ENCODE results near the gene SOWAHA.
"Not testable (repeated sequence)": the region's sequence is repeated elsewhere in the genome, so short reads cannot be mapped to it uniquely, and the experiment has no call there.

Gene SOWAHA

GRCh38 chr5:132788990-132789886 lies 23.9 kb upstream of the SOWAHA start:
- H3K27ac Mint-ChIP-seq = no peak overlapping the region
- peaks cover 41% of the 10 kb centered on the region for H3K27me3 Mint-ChIP-seq
- no peak overlapping the region for H3K4me3 Mint-ChIP-seq
- peaks cover 8% of the 10 kb centered on the region for H3K4me1 Mint-ChIP-seq
- no peaks in the 10 kb centered on the region for H3K9me3 Mint-ChIP-seq
- ATAC-seq = no peak
- H3K36me3 Mint-ChIP-seq = no peaks in the 10 kb centered on the region

GRCh38 chr5:132790201-132790865 lies 22.8 kb upstream of the SOWAHA start:
- no peak for ATAC-seq
- peaks cover 45% of the 10 kb centered on the region for H3K27me3 Mint-ChIP-seq
- no peak overlapping the region for H3K27ac Mint-ChIP-seq
- H3K4me3 Mint-ChIP-seq = no peak overlapping the region
- H3K9me3 Mint-ChIP-seq = no peaks in the 10 kb centered on the region
- peaks cover 2% of the 10 kb centered on the region for H3K4me1 Mint-ChIP-seq
- no peaks in the 10 kb centered on the region for H3K36me3 Mint-ChIP-seq

- Mint-ChIP-seq H3K27ac (no peak overlapping the region), H3K27me3 (peaks cover 38% of the 10 kb centered on the region), H3K36me3 (no peaks in the 10 kb centered on the region), H3K4me3 (no peak overlapping the region), H3K9me3 (no peaks in the 10 kb centered on the region), H3K4me1 (no peaks in the 10 kb centered on the region)
- no peak for ATAC-seq
These were observed 22.1 kb upstream of the SOWAHA start for GRCh38 chr5:132791026-132791425.

GRCh38 chr5:132797651-132798050 lies 15.5 kb upstream of the SOWAHA start:
- H3K36me3 Mint-ChIP-seq = no peaks in the 10 kb centered on the region
- H3K4me1 Mint-ChIP-seq = no peaks in the 10 kb centered on the region
- no peak overlapping the region for H3K27ac Mint-ChIP-seq
- H3K27me3 Mint-ChIP-seq = peaks cover 65% of the 10 kb centered on the region
- ATAC-seq = no peak
- no peak overlapping the region for H3K4me3 Mint-ChIP-seq
- no peaks in the 10 kb centered on the region for H3K9me3 Mint-ChIP-seq

GRCh38 chr5:132799392-132799791 lies 13.7 kb upstream of the SOWAHA start:
- no peak for ATAC-seq
- Mint-ChIP-seq H3K4me3 (no peak overlapping the region), H3K27ac (no peak overlapping the region), H3K36me3 (no peaks in the 10 kb centered on the region), H3K9me3 (no peaks in the 10 kb centered on the region), H3K27me3 (peaks cover 65% of the 10 kb centered on the region), H3K4me1 (peaks cover 7% of the 10 kb centered on the region)

GRCh38 chr5:132800545-132800944 lies 12.6 kb upstream of the SOWAHA start:
- no peaks in the 10 kb centered on the region for H3K9me3 Mint-ChIP-seq
- H3K27me3 Mint-ChIP-seq = peaks cover 60% of the 10 kb centered on the region
- H3K36me3 Mint-ChIP-seq = no peaks in the 10 kb centered on the region
- H3K4me3 Mint-ChIP-seq = no peak overlapping the region
- H3K27ac Mint-ChIP-seq = no peak overlapping the region
- H3K4me1 Mint-ChIP-seq = peaks cover 10% of the 10 kb centered on the region
- no peak for ATAC-seq

GRCh38 chr5:132802044-132802684 lies 10.9 kb upstream of the SOWAHA start:
- H3K4me3 Mint-ChIP-seq = no peak overlapping the region
- ATAC-seq = no peak
- peaks cover 10% of the 10 kb centered on the region for H3K4me1 Mint-ChIP-seq
- no peaks in the 10 kb centered on the region for H3K36me3 Mint-ChIP-seq
- no peaks in the 10 kb centered on the region for H3K9me3 Mint-ChIP-seq
- no peak overlapping the region for H3K27ac Mint-ChIP-seq
- peaks cover 60% of the 10 kb centered on the region for H3K27me3 Mint-ChIP-seq

- H3K4me1 Mint-ChIP-seq, H3K4me3 Mint-ChIP-seq, H3K36me3 Mint-ChIP-seq, H3K9me3 Mint-ChIP-seq, ATAC-seq, H3K27ac Mint-ChIP-seq: not testable (repeated sequence)
- peaks cover 60% of the 10 kb centered on the region for H3K27me3 Mint-ChIP-seq
These were observed 10.4 kb upstream of the SOWAHA start for GRCh38 chr5:132802685-132803066.

GRCh38 chr5:132804219-132804618 lies 8.9 kb upstream of the SOWAHA start:
- H3K4me3 Mint-ChIP-seq, H3K27ac Mint-ChIP-seq, H3K9me3 Mint-ChIP-seq, H3K4me1 Mint-ChIP-seq, ATAC-seq, H3K36me3 Mint-ChIP-seq: not testable (repeated sequence)
- peaks cover 52% of the 10 kb centered on the region for H3K27me3 Mint-ChIP-seq

- H3K27me3 Mint-ChIP-seq = peaks cover 58% of the 10 kb centered on the region
- not testable (repeated sequence) for H3K27ac Mint-ChIP-seq, H3K9me3 Mint-ChIP-seq, H3K4me3 Mint-ChIP-seq, H3K4me1 Mint-ChIP-seq, ATAC-seq, H3K36me3 Mint-ChIP-seq
These were observed 7.2 kb upstream of the SOWAHA start for GRCh38 chr5:132805872-132806271.

- peaks cover 56% of the 10 kb centered on the region for H3K27me3 Mint-ChIP-seq
- H3K4me1 Mint-ChIP-seq = not testable (repeated sequence)
These were observed 6.3 kb upstream of the SOWAHA start for GRCh38 chr5:132806804-132807162.

GRCh38 chr5:132807163-132807838 lies 5.8 kb upstream of the SOWAHA start:
- no peak for ATAC-seq
- H3K4me1 Mint-ChIP-seq = peaks cover 14% of the 10 kb centered on the region
- H3K36me3 Mint-ChIP-seq = no peaks in the 10 kb centered on the region
- H3K9me3 Mint-ChIP-seq = no peaks in the 10 kb centered on the region
- no peak overlapping the region for H3K4me3 Mint-ChIP-seq
- no peak overlapping the region for H3K27ac Mint-ChIP-seq
- H3K27me3 Mint-ChIP-seq = peaks cover 56% of the 10 kb centered on the region

More at GRCh38 chr5:132806804-132807162, 6.3 kb upstream of the SOWAHA start:
- H3K9me3 Mint-ChIP-seq, ATAC-seq, H3K36me3 Mint-ChIP-seq, H3K4me3 Mint-ChIP-seq, H3K27ac Mint-ChIP-seq: not testable (repeated sequence)

- Mint-ChIP-seq H3K36me3 (no peaks in the 10 kb centered on the region), H3K4me3 (no peak overlapping the region)
- no peak for ATAC-seq
These were observed 4.7 kb upstream of the SOWAHA start for GRCh38 chr5:132808448-132808847.

GRCh38 chr5:132808866-132809265 lies 4.2 kb upstream of the SOWAHA start:
- no peak overlapping the region for H3K4me3 Mint-ChIP-seq
- ATAC-seq = no peak
- no peaks in the 10 kb centered on the region for H3K36me3 Mint-ChIP-seq
- H3K4me1 Mint-ChIP-seq = peaks cover 20% of the 10 kb centered on the region
- no peaks in the 10 kb centered on the region for H3K9me3 Mint-ChIP-seq
- H3K27ac Mint-ChIP-seq = no peak overlapping the region
- peaks cover 49% of the 10 kb centered on the region for H3K27me3 Mint-ChIP-seq

More at GRCh38 chr5:132808448-132808847, 4.7 kb upstream of the SOWAHA start:
- Mint-ChIP-seq H3K27me3 (peaks cover 53% of the 10 kb centered on the region), H3K4me1 (peaks cover 22% of the 10 kb centered on the region), H3K9me3 (no peaks in the 10 kb centered on the region), H3K27ac (no peak overlapping the region)

GRCh38 chr5:132810605-132811004 lies 2.5 kb upstream of the SOWAHA start:
- H3K9me3 Mint-ChIP-seq = no peaks in the 10 kb centered on the region
- peaks cover 12% of the 10 kb centered on the region for H3K4me1 Mint-ChIP-seq
- no peaks in the 10 kb centered on the region for H3K36me3 Mint-ChIP-seq
- no peak for ATAC-seq
- H3K27me3 Mint-ChIP-seq = peaks cover 40% of the 10 kb centered on the region
- no peak overlapping the region for H3K27ac Mint-ChIP-seq
- H3K4me3 Mint-ChIP-seq = no peak overlapping the region

Measured in stimulated activated memory B cell treated with anti-CD40 and anti-IgM and Interleukin-4, amounts not matched to agents 10 μg/mL and 1 μg/mL and 100 μg/mL, for 72 hours (primary cell).